Small intestine (tissue), 7 donors: ENCODE measurements around the gene CAMK2N1. TPM values are rescaled to one million over a fixed set of nuclear protein-coding genes. Genes with fewer than 3 reads are reported as not detected.

Experiments used
- DNase-seq, 2 donors: peaks; one replicate each; pipeline versions ENCODE4 v3.0.0 to v3.0.0-alpha.2; 2013
- FAIRE-seq: peaks from 2 replicates; lab custom pipeline; 2012; peaks lifted over from hg19 to GRCh38; lab: Jason Lieb, UNC
- H3K27ac ChIP-seq, 3 donors: one replicate each; pipeline ENCODE4 v1.5.1; 2013; ENCODE audit warnings: low read length in 2 of 3, mild to moderate bottlenecking in 2 of 3, control low read depth in 1 of 3, inconsistent platforms in 1 of 3, low read depth in 1 of 3, moderate library complexity in 1 of 3
- H3K27me3 ChIP-seq, 3 donors: one replicate each; pipeline ENCODE4 v1.6.1; 2013; ENCODE audit warnings: low read length in 3 of 3, inconsistent platforms in 1 of 3; ENCODE audit not compliant: control insufficient read depth in 3 of 3, insufficient read depth in 3 of 3
- H3K36me3 ChIP-seq, 3 donors: one replicate each; pipeline ENCODE4 v1.6.1; 2013; ENCODE audit warnings: low read length in 3 of 3, inconsistent platforms in 1 of 3, low read depth in 1 of 3, mild to moderate bottlenecking in 1 of 3, moderate library complexity in 1 of 3; ENCODE audit not compliant: control insufficient read depth in 3 of 3, insufficient read depth in 2 of 3
- H3K4me1 ChIP-seq, 3 donors: one replicate each; pipeline ENCODE4 v1.6.1; 2013; ENCODE audit warnings: low read length in 2 of 3, inconsistent platforms in 1 of 3, low read depth in 1 of 3, mild to moderate bottlenecking in 1 of 3, moderate library complexity in 1 of 3; ENCODE audit not compliant: control insufficient read depth in 3 of 3, insufficient read depth in 2 of 3
- H3K4me3 ChIP-seq, 3 donors: one replicate each; pipeline ENCODE4 v1.5.1; 2013; ENCODE audit warnings: low read length in 3 of 3, control low read depth in 1 of 3, inconsistent platforms in 1 of 3, low read depth in 1 of 3, mild to moderate bottlenecking in 1 of 3, moderate library complexity in 1 of 3
- H3K9me3 ChIP-seq, 2 donors: one replicate each; pipeline ENCODE4 v1.6.1; 2013; ENCODE audit warnings: low read depth in 1 of 2, low read length in 1 of 2; ENCODE audit not compliant: control insufficient read depth in 2 of 2, insufficient read depth in 1 of 2
- WGBS, 3 donors: extraction: QIAGEN DNeasy Blood & Tissue Kit; methylation state at CpG; one replicate each; pipeline ENCODE4 v1.1.7; 2013; 5-methylcytosine and 5-hydroxymethylcytosine counted together
- polyA plus RNA-seq, 4 donors: library from polyadenylated mRNA; stranded (reverse) in 3 of 4; unstranded in 1 of 4; fragments of 200-250 nt in 3 of 4; fragments of 120-200 nt in 1 of 4; gene quantifications; one replicate each; pipeline versions ENCODE4 v1.2.1 to v1.2.3, GENCODE V29; 2013
- donor health status: healthy with polysubstance abuse.
- donor health status: control.
- donor health status: control.
- donor health status: Bipolar disorder and iron deficiency.
- donor health status: healthy.

CAMK2N1 gene
- polyA plus RNA-seq, 4 donors: 27.0 to 260 (median 123) TPM

- Histone ChIP-seq H3K27me3 (peaks cover 0 to 9% (median 0%) of the 10 kb centered on the region in 3 donors), H3K4me1 (peaks cover 11 to 61% (median 21%) of the 10 kb centered on the region in 3 donors), H3K4me3 (no peak overlapping the region), H3K36me3 (no peaks in the 10 kb centered on the region), H3K27ac (peak overlapping the region in 1 of 3 donors; percentile 96), H3K9me3 (no peaks in the 10 kb centered on the region)
- WGBS, 3 donors: 81 to 90% (median 85%) methylated on average over 4 of the region's 4 CpGs
- FAIRE-seq: no peak
- DNase-seq: no peak
Measured at GRCh38 chr1:20473894-20474293, 12.1 kb downstream of the CAMK2N1 start.

GRCh38 chr1:20472860-20473711 is 12.9 kb downstream of the CAMK2N1 start:
- no peaks in the 10 kb centered on the region for H3K36me3 ChIP-seq
- WGBS, 3 donors: 28 to 31% (median 29%) methylated on average over 27 to 28 of the region's 28 CpGs
- no peaks in the 10 kb centered on the region for H3K9me3 ChIP-seq
- H3K27me3 ChIP-seq: peaks cover 0 to 6% (median 0%) of the 10 kb centered on the region in 3 donors
- FAIRE-seq: no peak
- peak; percentile 70 to 90 for DNase-seq
- no peak overlapping the region for H3K4me3 ChIP-seq
- H3K4me1 ChIP-seq: peaks cover 11 to 53% (median 16%) of the 10 kb centered on the region in 3 donors
- H3K27ac ChIP-seq: peak overlapping the region in 1 of 3 donors; percentile 25

GRCh38 chr1:20472121-20472520 is 13.9 kb downstream of the CAMK2N1 start:
- DNase-seq (no peak), FAIRE-seq (no peak)
- Histone ChIP-seq H3K27me3 (peaks cover 0 to 6% (median 0%) of the 10 kb centered on the region in 3 donors), H3K4me1 (peaks cover 3 to 43% (median 9%) of the 10 kb centered on the region in 3 donors), H3K36me3 (no peaks in the 10 kb centered on the region), H3K27ac (no peak overlapping the region), H3K4me3 (no peak overlapping the region), H3K9me3 (no peaks in the 10 kb centered on the region)
- WGBS, 3 donors: 87 to 91% (median 88%) methylated on average over 4 of the region's 4 CpGs

- peaks cover 0 to 26% (median 4%) of the 10 kb centered on the region in 3 donors for H3K4me1 ChIP-seq
- H3K27me3 ChIP-seq: peaks cover 0 to 2% (median 0%) of the 10 kb centered on the region in 3 donors
- no peak overlapping the region for H3K27ac ChIP-seq
- DNase-seq (peak; percentile 56 to 92), FAIRE-seq (no peak)
- H3K4me3 ChIP-seq: no peak overlapping the region
- WGBS, 3 donors: 17 to 50% (median 29%) methylated on average over 3 of the region's 3 CpGs
- no peaks in the 10 kb centered on the region for H3K9me3 ChIP-seq
- H3K36me3 ChIP-seq: no peaks in the 10 kb centered on the region
Measured at GRCh38 chr1:20470194-20470593, 15.8 kb downstream of the CAMK2N1 start.

- H3K4me3 ChIP-seq: no peak overlapping the region
- peaks cover 0 to 3% (median 2%) of the 10 kb centered on the region in 3 donors for H3K27me3 ChIP-seq
- 83 to 96% (median 85%) methylated on average over 1 of the region's 1 CpG for WGBS, 3 donors
- DNase-seq (peak; percentile 19 to 67), FAIRE-seq (no peak)
- no peaks in the 10 kb centered on the region for H3K9me3 ChIP-seq
- H3K36me3 ChIP-seq: no peaks in the 10 kb centered on the region
- no peak overlapping the region for H3K27ac ChIP-seq
- H3K4me1 ChIP-seq: peaks cover 0 to 19% (median 0%) of the 10 kb centered on the region in 3 donors
Measured at GRCh38 chr1:20469406-20470076, 16.5 kb downstream of the CAMK2N1 start.

- H3K27ac ChIP-seq: no peak overlapping the region
- H3K9me3 ChIP-seq: peaks cover 0 to 6% of the 10 kb centered on the region in 2 donors
- no peak for DNase-seq
- no peaks in the 10 kb centered on the region for H3K36me3 ChIP-seq
- no peak for FAIRE-seq
- no peak overlapping the region for H3K4me3 ChIP-seq
- peaks cover 0 to 6% (median 2%) of the 10 kb centered on the region in 3 donors for H3K27me3 ChIP-seq
- 70 to 79% (median 72%) methylated on average over 9 of the region's 9 CpGs for WGBS, 3 donors
- no peaks in the 10 kb centered on the region for H3K4me1 ChIP-seq
Measured at GRCh38 chr1:20466273-20466672, 19.7 kb downstream of the CAMK2N1 start.

GRCh38 chr1:20465187-20465586 is 20.8 kb downstream of the CAMK2N1 start:
- Histone ChIP-seq H3K4me1 (no peaks in the 10 kb centered on the region), H3K4me3 (no peak overlapping the region), H3K9me3 (peaks cover 0 to 6% of the 10 kb centered on the region in 2 donors), H3K36me3 (no peaks in the 10 kb centered on the region), H3K27me3 (peaks cover 0 to 6% (median 2%) of the 10 kb centered on the region in 3 donors), H3K27ac (no peak overlapping the region)
- FAIRE-seq: no peak
- no peak for DNase-seq
- WGBS, 3 donors: 54 to 69% (median 60%) methylated on average over 5 of the region's 5 CpGs

GRCh38 chr1:20463502-20463901 is 22.5 kb downstream of the CAMK2N1 start:
- peaks cover 0 to 6% of the 10 kb centered on the region in 2 donors for H3K9me3 ChIP-seq
- H3K36me3 ChIP-seq: no peaks in the 10 kb centered on the region
- H3K27ac ChIP-seq: no peak overlapping the region
- H3K27me3 ChIP-seq: peaks cover 0 to 6% (median 6%) of the 10 kb centered on the region in 3 donors
- H3K4me3 ChIP-seq: no peak overlapping the region
- WGBS, 3 donors: 81 to 96% (median 89%) methylated on average over 1 of the region's 1 CpG
- DNase-seq (no peak), FAIRE-seq (no peak)
- no peaks in the 10 kb centered on the region for H3K4me1 ChIP-seq
